Anterior cingulate cortex (tissue), 58 donors: ENCODE results near the gene NSMCE4A.
"Not testable (repeated sequence)": the region's sequence is repeated elsewhere in the genome, so short reads cannot be mapped to it uniquely, and the experiment has no call there.

ENCODE experiments used
- DNase-seq, 58 donors: peaks; one replicate each; lab custom pipeline; 2025; lab: John Stamatoyannopoulos, UW

The NSMCE4A gene

DNA sequence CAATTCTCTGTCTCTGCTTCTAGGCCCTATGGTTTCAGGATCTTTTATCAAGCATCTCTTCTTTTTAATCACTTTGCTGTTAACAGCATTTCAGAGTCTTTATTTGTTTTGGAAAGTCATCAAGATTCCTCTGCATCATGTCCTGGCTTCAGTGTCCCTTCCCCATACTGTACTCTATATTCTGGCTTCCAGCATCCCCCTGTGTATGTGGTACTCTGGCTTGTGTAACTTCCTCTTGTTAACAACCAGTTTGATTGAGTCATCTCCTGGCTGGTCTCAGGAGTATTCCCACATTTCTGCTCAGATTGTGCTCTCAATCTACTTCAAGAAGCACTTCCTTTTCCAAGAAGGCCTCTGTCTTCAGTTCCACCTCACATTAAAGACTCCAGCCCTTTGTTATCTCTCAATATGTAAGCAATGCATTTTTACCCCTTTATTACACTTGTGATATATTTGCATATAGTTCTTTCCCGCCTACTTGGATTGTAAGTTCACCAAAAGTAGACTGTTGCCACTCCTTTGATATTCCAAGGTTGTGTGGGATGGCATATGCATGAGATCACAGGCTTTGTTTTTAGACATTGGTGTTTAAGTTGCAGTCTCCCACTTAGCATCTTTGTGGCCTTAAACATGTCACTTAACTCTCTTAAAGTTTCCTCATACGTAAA lies 32.1 kb downstream of the NSMCE4A start:
- no peak for DNase-seq

DNA sequence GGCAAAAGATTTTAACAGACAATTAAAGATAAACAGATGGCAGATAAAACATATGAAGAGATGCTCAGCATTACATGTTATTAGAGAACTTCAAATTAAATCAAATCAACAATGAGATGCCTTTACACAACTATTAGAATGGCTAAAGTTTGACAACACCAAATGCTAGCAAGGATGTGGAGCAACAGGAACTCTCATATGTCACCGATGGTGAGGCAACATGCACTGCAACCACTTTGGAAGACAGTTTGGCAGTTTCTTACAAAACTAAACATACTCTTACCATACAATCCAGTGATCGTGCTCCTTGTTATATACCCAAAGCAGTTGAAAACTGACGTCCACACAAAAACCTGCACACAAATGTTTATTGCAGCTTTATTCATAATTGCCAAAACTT lies 33.5 kb downstream of the NSMCE4A start:
- DNase-seq: no peak

GRCh38 chr10:121936295-121936694 lies 38.7 kb downstream of the NSMCE4A start:
- DNase-seq: no peak

GRCh38 chr10:121935702-121936101 lies 39.3 kb downstream of the NSMCE4A start:
- DNase-seq: no peak

DNA sequence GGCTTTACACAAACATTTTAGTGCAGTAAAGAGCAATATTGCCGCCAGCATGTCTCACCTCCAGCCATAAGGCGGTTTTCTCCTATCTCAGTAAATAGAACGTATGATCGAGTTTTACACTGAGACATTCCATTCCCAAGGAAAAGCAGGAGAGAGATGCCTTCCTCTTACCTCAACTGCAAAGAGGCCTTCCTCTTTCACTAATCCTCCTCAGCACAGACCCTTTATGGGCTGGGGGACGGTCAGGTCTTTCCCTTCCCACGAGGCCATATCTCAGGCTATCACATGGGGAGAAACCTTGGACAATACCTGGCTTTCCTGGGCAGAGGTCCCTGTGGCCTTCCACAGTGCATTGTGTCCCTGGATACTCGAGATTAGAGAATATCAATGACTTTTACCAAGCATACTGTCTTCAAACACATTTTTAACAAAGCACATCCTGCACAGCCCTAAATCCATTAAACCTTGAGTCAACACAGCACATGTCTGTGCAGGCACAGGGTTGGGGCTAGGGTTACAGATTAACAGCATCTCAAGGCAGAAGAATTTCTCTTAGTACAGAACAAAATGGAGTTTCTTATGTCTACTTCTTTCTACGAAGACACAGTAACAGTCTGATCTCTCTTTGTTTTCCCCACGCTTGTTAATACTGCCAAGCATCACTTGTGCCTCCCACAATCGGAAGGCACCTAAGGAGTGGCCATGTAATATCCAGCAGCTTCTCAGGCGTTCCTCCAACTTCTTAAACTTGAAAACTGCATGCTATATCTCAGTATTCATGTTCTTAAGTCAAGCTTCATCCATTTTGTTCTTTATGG lies 44.5 kb downstream of the NSMCE4A start:
- DNase-seq: not testable (repeated sequence)

GRCh38 chr10:121929585-121930267 lies 45.3 kb downstream of the NSMCE4A start:
- DNase-seq: not testable (repeated sequence)

GRCh38 chr10:121928528-121928884 lies 46.5 kb downstream of the NSMCE4A start:
- peak in 12 of 58 donors; percentile 19 to 58 (median 43) for DNase-seq

GRCh38 chr10:121927841-121928527 lies 47.0 kb downstream of the NSMCE4A start, which contains the start of gene ATE1:
ATE1 (minus strand) TSS chr10:121928031; CDS start chr10:121927949, 82 bp downstream.
- DNase-seq: peak; percentile 38 to 93 (median 84)

DNA sequence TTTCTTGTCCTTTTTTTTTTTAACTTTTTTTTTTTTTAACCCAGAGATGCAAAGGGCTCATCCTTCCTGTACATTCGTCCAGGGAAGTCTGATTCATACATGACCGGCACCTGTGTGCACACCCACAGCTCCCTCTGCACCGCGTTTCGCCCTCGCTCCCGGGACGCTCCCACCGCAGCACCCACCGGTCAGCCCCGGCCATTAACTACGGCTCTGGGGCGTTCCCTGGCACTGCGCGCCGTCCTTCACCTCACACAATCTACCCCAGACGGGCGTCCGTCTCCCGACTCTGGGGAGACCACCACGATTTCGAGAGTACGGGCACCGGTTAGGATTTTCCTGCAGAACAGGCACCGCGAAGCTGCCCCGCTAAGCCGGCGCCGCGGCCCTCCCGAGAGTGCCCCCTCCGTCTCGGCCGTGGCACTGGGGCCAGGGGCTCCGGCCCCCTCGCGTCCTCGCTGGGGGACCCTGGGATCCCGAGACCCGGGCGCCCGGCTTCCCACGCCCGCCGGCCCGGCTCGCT lies 47.6 kb downstream of the NSMCE4A start:
- DNase-seq: peak in 49 of 58 donors; percentile 15 to 78 (median 58)

- DNase-seq: peak in 2 of 58 donors; percentile 41 to 57
These were observed 48.2 kb downstream of the NSMCE4A start for GRCh38 chr10:121926671-121927317.

DNA sequence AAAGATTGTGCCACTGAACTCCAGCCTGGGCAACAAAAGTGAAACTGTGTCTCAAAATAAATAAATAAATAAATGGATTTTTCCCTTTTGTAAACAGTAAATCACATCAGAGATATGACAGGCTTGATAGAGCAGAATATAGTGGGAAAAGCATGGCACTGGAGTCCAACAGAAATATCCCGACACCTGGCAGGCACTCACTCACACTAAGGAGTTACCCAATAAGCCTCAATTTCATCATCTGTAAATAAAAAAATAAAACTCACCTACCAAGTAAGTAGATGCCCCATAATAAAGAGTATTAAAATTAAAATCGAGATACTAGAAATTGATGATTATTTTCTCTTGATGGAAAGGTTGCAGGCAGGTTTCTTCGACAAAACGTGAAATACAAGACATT lies 48.9 kb downstream of the NSMCE4A start:
- DNase-seq: no peak

DNA sequence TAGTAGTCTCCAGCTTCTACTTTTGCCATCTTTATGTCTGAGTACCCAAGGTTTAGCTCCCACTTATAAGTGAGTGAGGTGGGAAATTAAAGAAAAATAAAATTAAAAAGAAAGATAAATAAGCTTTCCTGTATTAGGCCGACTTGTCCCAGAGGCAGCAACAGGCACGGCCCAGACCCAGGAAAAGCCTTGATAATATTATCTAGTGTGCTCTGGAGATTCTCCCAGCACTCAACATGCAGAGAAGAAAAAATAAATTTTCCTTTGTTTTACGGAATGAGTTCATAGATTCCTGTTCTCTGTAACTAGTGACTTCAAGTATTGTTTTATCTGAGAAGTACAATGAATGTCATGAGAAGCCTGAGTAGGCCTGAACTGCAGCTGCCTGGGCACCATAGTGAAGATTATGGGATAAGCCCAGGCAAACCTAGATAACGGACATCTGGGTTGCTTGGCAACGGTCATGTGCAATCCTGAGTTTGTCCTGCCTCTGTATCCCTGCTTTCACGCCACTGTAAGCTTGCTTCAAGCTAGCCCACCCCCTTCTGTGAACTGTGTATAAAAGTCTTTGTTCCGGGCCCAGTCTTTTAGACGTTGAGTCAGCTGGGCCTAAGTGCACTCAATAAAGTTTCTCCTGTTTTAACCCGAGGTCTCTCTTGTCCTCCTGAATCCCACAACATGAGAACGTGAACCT lies 53.6 kb downstream of the NSMCE4A start:
- DNase-seq: peak in 22 of 58 donors; percentile 3 to 57 (median 24)

DNA sequence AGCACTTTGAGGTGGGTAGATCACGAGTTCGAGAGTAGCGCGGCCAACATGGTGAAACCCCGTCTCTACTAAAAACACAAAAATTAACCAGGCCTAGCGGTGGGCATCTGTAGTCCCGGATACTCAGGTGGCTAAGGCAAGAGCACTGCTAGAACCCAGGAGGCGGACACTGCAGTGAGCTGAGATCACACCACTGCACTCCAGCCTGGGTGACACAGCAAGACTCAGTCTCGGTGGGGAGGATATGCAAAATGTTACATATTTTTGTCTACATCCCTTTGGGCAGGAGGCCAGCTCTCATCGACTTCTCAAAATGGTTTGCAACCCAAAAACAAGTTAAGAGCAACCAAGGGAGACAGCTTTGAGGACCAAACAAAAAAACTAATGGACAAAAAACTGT lies 55.4 kb downstream of the NSMCE4A start:
- no peak for DNase-seq

GRCh38 chr10:121918800-121919199 lies 56.2 kb downstream of the NSMCE4A start:
- DNase-seq: not testable (repeated sequence)

DNA sequence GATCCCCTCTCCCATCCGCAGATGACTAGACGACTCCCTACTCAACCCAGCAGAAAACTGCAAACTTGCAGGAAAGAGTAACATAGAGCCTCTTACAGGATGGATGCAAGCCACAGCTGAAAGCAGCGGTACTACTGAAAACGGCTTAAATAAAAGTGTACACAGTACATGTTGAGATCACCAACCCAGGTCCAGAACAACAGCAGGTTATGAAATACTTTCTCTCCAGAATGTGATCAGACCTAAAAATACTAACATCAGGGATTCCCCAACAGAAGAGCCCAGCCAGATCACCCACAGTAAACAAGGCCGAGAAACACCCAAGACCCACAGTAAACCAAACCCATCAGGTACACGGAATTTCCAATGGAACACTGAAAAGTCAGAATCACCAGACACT lies 60.4 kb downstream of the NSMCE4A start:
- DNase-seq: no peak

GRCh38 chr10:121911421-121911697 lies 63.7 kb downstream of the NSMCE4A start:
- DNase-seq: no peak

- DNase-seq: peak in 7 of 58 donors; percentile 5 to 63 (median 14)
These were observed 64.2 kb downstream of the NSMCE4A start for GRCh38 chr10:121910673-121911420.
